SK-N-SH treated with all-trans-retinoic acid at 6 μM for 48 hours (cell line): ENCODE results near the gene GNAZ.
"Not testable (repeated sequence)": the region's sequence is repeated elsewhere in the genome, so short reads cannot be mapped to it uniquely, and the experiment has no call there.

ENCODE experiments used
- ATAC-seq: fragments of 200-7000 bp; cut with Tn5 transposase; 3 replicates; pipeline ENCODE4 v1.9.1; 2020; ENCODE audit warnings: mild to moderate bottlenecking, moderate library complexity
- ARNTL ChIP-seq: fragments of 450-650 bp; formaldehyde crosslinking; IDR thresholded peaks from 2 replicates; pipeline ENCODE4 v1.5.0; 2020; ENCODE audit warnings: low read depth, mild to moderate bottlenecking, moderate library complexity, borderline replicate concordance
- BACH2 ChIP-seq: fragments of 250-450 bp; sonication (Bioruptor Pico); IDR thresholded peaks from 2 replicates; pipeline ENCODE4 v1.9.0; 2021; ENCODE audit warnings: mild to moderate bottlenecking, borderline replicate concordance
- CREB5 ChIP-seq: fragments of 250-450 bp; sonication (Bioruptor Pico); IDR thresholded peaks from 2 replicates; pipeline ENCODE4 v1.5.1; 2020; ENCODE audit warnings: low read depth, mild to moderate bottlenecking, moderate library complexity
- CSDC2 ChIP-seq: fragments of 250-450 bp; sonication (Bioruptor Pico); IDR thresholded peaks from 2 replicates; pipeline ENCODE4 v1.5.0; 2020; ENCODE audit warnings: mild to moderate bottlenecking, moderate library complexity
- CSRNP3 ChIP-seq: fragments of 250-450 bp; sonication (Bioruptor Pico); IDR thresholded peaks from 2 replicates; pipeline ENCODE4 v1.5.1; 2021; ENCODE audit warnings: mild to moderate bottlenecking, moderate library complexity
- ESRRG ChIP-seq: fragments of 250-450 bp; sonication (Bioruptor Pico); IDR thresholded peaks from 2 replicates; pipeline ENCODE4 v1.6.1; 2021; ENCODE audit warnings: mild to moderate bottlenecking
- GLIS3 ChIP-seq: fragments of 250-450 bp; sonication (Bioruptor Pico); IDR thresholded peaks from 2 replicates; pipeline ENCODE4 v1.5.0; 2020; ENCODE audit warnings: mild to moderate bottlenecking, moderate library complexity
- ISL1 ChIP-seq: fragments of 250-450 bp; sonication (Bioruptor Pico); IDR thresholded peaks from 2 replicates; pipeline ENCODE4 v2.1.2; 2022; ENCODE audit warnings: mild to moderate bottlenecking, moderate library complexity
- OSR1 ChIP-seq: fragments of 250-450 bp; sonication (Bioruptor Pico); IDR thresholded peaks from 2 replicates; pipeline ENCODE4 v1.8.0; 2022; ENCODE audit warnings: moderate library complexity, mild to moderate bottlenecking, inconsistent platforms
- POU6F1 ChIP-seq: fragments of 250-450 bp; sonication (Bioruptor Pico); IDR thresholded peaks from 2 replicates; pipeline ENCODE4 v1.8.0; 2021; ENCODE audit warnings: low read depth, mild to moderate bottlenecking, moderate library complexity, borderline replicate concordance
- PPARA ChIP-seq: fragments of 250-450 bp; sonication (Bioruptor Pico); IDR thresholded peaks from 2 replicates; pipeline ENCODE4 v1.5.0; 2020; ENCODE audit warnings: mild to moderate bottlenecking, borderline replicate concordance
- RARB ChIP-seq: fragments of 250-450 bp; sonication (Bioruptor Pico); IDR thresholded peaks from 2 replicates; pipeline ENCODE4 v1.8.0; 2021; ENCODE audit warnings: mild to moderate bottlenecking, moderate library complexity
- SNAI2 ChIP-seq: fragments of 250-450 bp; sonication (Bioruptor Pico); IDR thresholded peaks from 2 replicates; pipeline ENCODE4 v1.5.0; 2020; ENCODE audit warnings: mild to moderate bottlenecking, moderate library complexity
- TCF4 ChIP-seq: fragments of 250-450 bp; sonication (Bioruptor Pico); IDR thresholded peaks from 2 replicates; pipeline ENCODE4 v1.8.0; 2021; ENCODE audit warnings: mild to moderate bottlenecking, moderate library complexity, borderline replicate concordance
- TOX ChIP-seq: fragments of 250-450 bp; sonication (Bioruptor Pico); IDR thresholded peaks from 2 replicates; pipeline ENCODE4 v1.8.0; 2021; ENCODE audit warnings: mild to moderate bottlenecking, moderate library complexity, borderline replicate concordance
- TSHZ2 ChIP-seq: fragments of 250-450 bp; sonication (Bioruptor Pico); IDR thresholded peaks from 2 replicates; pipeline ENCODE4 v1.5.0; 2020; ENCODE audit warnings: mild to moderate bottlenecking, moderate library complexity
- ZC3H10 ChIP-seq: fragments of 250-450 bp; sonication (Bioruptor Pico); IDR thresholded peaks from 2 replicates; pipeline ENCODE4 v1.5.1; 2021; ENCODE audit warnings: mild to moderate bottlenecking, moderate library complexity
- ZFP3 ChIP-seq: fragments of 250-450 bp; sonication (Bioruptor Pico); IDR thresholded peaks from 2 replicates; pipeline ENCODE4 v1.5.0; 2020; ENCODE audit warnings: mild to moderate bottlenecking, moderate library complexity
- ZFP30 ChIP-seq: fragments of 450-650 bp; formaldehyde crosslinking; IDR thresholded peaks from 2 replicates; pipeline ENCODE4 v1.5.0; 2022; ENCODE audit warnings: mild to moderate bottlenecking, moderate library complexity
- ZNF565 ChIP-seq: fragments of 450-650 bp; formaldehyde crosslinking; conservative IDR thresholded peaks from 2 replicates; pipeline ENCODE4 v1.5.0; 2020; ENCODE audit warnings: low read depth, mild to moderate bottlenecking, moderate library complexity
- ZNF70 ChIP-seq: fragments of 450-650 bp; formaldehyde crosslinking; IDR thresholded peaks from 2 replicates; pipeline ENCODE4 v1.5.0; 2020; ENCODE audit warnings: mild to moderate bottlenecking, moderate library complexity
- ZNF8 ChIP-seq: fragments of 450-650 bp; formaldehyde crosslinking; IDR thresholded peaks from 2 replicates; pipeline ENCODE4 v1.5.0; 2020; ENCODE audit warnings: mild to moderate bottlenecking, moderate library complexity

GNAZ gene

GRCh38 chr22:23045461-23045860 is 24.9 kb upstream of the GNAZ start (continued):
- TF ChIP-seq ARNTL (CRISPR knock-in tag) (no peak), POU6F1 (CRISPR knock-in tag) (no peak), ZFP3 (CRISPR knock-in tag) (no peak), ZC3H10 (CRISPR knock-in tag) (no peak), RARB (no peak)

- no peak for TF ChIP-seq CREB5
- no peak for TF ChIP-seq ZNF70 (CRISPR knock-in tag)
- TF ChIP-seq ZFP3 (CRISPR knock-in tag), result no peak
- no peak for TF ChIP-seq ESRRG (CRISPR knock-in tag)
- TF ChIP-seq TOX (CRISPR knock-in tag), result no peak
- no peak for TF ChIP-seq SNAI2 (CRISPR knock-in tag)
- TF ChIP-seq OSR1 (CRISPR knock-in tag), result no peak
- no peak for TF ChIP-seq ZNF8 (CRISPR knock-in tag)
- no peak for TF ChIP-seq BACH2 (CRISPR knock-in tag)
- TF ChIP-seq GLIS3, result no peak
- no peak for TF ChIP-seq ARNTL (CRISPR knock-in tag)
- TF ChIP-seq POU6F1 (CRISPR knock-in tag), result no peak
- TF ChIP-seq RARB, result no peak
- TF ChIP-seq CSRNP3 (CRISPR knock-in tag), result no peak
- no peak for TF ChIP-seq ZFP30 (CRISPR knock-in tag)
- no peak for TF ChIP-seq CSDC2 (CRISPR knock-in tag)
- TF ChIP-seq ZNF565, result no peak
- no peak for TF ChIP-seq TCF4 (CRISPR knock-in tag)
- TF ChIP-seq, all 23 proteins: peak for 0
- no peak for ATAC-seq
These were observed 23.1 kb upstream of the GNAZ start for GRCh38 chr22:23047265-23047664.

- TF ChIP-seq TSHZ2 (CRISPR knock-in tag) (no peak), RARB (no peak), SNAI2 (CRISPR knock-in tag) (no peak), PPARA (CRISPR knock-in tag) (no peak), OSR1 (CRISPR knock-in tag) (no peak), GLIS3 (no peak), POU6F1 (CRISPR knock-in tag) (no peak), ISL1 (CRISPR knock-in tag) (no peak), CSDC2 (CRISPR knock-in tag) (no peak), BACH2 (CRISPR knock-in tag) (no peak)
- no peak for ATAC-seq
These were observed 22.6 kb upstream of the GNAZ start for GRCh38 chr22:23047742-23048141.

- ATAC-seq, result not testable (repeated sequence)
These were observed 19.8 kb upstream of the GNAZ start for GRCh38 chr22:23050546-23050945.
